Chondrocyte (in vitro differentiated cells): ENCODE results near the gene CRBN. TPM values are rescaled to one million over a fixed set of nuclear protein-coding genes. Genes with fewer than 3 reads are reported as not detected.

Experiments
- DNase-seq: peaks from one replicate; pipeline ENCODE4 v3.0.0; 2021; ENCODE audit warnings: mixed read lengths, low spot score
- H3K27ac Mint-ChIP-seq: one replicate; pipeline ENCODE4 v1.8.0; 2021; ENCODE audit warnings: mild to moderate bottlenecking, moderate library complexity, mixed read lengths; ENCODE audit not compliant: unreplicated experiment
- H3K27me3 Mint-ChIP-seq: 2 replicates; pipeline ENCODE4 v1.8.0; 2021; ENCODE audit warnings: low read depth, mixed read lengths
- H3K36me3 Mint-ChIP-seq: 2 replicates; pipeline ENCODE4 v1.8.0; 2021; ENCODE audit warnings: low read depth, mixed read lengths
- H3K4me1 Mint-ChIP-seq: 2 replicates; pipeline ENCODE4 v1.8.0; 2021; ENCODE audit warnings: low read depth, mild to moderate bottlenecking, mixed read lengths
- H3K4me3 Mint-ChIP-seq: one replicate; pipeline ENCODE4 v1.8.0; 2021; ENCODE audit warnings: mild to moderate bottlenecking, moderate library complexity, mixed read lengths; ENCODE audit not compliant: unreplicated experiment
- H3K9me3 Mint-ChIP-seq: 2 replicates; pipeline ENCODE4 v1.8.0; 2021; ENCODE audit warnings: low read depth, mixed read lengths
- total RNA-seq: library from RNA; stranded (reverse); gene quantifications from 3 replicates; pipeline ENCODE4 v1.2.1, GENCODE V29; 2021
- TF ChIP-seq, protein P1 (sequence below): fragments of 200-600 bp; sonication (generic); IDR thresholded peaks from 2 replicates; pipeline ENCODE4 v1.5.0; 2021; ENCODE audit warnings: antibody characterized with exemption, mild to moderate bottlenecking, moderate library complexity

The CRBN gene
- total RNA-seq, 1 donor from 2014 or later: 28.0 TPM

DNA sequence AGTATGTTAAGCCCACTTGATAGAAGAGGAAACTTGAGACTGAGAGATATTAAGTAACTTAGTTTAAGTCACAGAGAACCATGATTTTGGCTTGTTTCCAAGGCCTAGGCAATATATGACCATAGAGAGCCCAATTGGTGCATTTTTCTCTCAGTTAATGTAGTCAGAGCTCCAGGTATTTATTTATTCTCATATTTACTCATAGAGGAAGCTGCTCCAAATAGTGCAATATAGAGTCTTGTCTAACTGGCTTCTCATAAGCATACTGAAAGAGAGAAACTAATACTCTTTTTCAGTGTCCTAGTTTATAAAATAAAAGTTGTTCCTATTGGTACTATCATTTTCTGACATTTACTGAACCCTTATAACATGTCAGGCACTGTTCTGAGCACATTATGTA lies 37.6 kb downstream of the CRBN start:
- H3K27ac Mint-ChIP-seq: no peak overlapping the region
- H3K4me1 Mint-ChIP-seq: peaks cover 15% of the 10 kb centered on the region
- TF ChIP-seq, protein P1, sequence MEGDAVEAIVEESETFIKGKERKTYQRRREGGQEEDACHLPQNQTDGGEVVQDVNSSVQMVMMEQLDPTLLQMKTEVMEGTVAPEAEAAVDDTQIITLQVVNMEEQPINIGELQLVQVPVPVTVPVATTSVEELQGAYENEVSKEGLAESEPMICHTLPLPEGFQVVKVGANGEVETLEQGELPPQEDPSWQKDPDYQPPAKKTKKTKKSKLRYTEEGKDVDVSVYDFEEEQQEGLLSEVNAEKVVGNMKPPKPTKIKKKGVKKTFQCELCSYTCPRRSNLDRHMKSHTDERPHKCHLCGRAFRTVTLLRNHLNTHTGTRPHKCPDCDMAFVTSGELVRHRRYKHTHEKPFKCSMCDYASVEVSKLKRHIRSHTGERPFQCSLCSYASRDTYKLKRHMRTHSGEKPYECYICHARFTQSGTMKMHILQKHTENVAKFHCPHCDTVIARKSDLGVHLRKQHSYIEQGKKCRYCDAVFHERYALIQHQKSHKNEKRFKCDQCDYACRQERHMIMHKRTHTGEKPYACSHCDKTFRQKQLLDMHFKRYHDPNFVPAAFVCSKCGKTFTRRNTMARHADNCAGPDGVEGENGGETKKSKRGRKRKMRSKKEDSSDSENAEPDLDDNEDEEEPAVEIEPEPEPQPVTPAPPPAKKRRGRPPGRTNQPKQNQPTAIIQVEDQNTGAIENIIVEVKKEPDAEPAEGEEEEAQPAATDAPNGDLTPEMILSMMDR: no peak
- H3K36me3 Mint-ChIP-seq: peaks cover 38% of the 10 kb centered on the region
- no peak overlapping the region for H3K4me3 Mint-ChIP-seq
- no peak for DNase-seq
- no peaks in the 10 kb centered on the region for H3K9me3 Mint-ChIP-seq
- no peaks in the 10 kb centered on the region for H3K27me3 Mint-ChIP-seq

DNA sequence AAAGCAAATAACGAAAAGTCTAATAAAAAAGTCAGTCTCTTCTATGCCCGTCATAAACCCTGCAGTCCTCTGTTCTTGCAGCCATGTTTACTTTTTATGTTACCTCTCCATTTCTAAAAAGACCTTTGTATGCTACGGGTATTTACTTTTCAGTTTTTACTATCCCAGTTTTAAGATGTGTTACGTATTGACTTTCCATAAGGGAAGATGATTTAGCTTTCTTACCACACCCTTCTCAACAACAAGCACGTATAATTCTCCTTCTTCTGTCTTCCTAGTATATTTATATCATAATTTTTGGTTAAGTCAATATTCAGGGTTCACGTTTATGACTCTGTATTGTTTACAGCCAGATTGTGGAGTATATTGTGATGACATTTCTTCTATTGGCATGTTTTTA lies 42.0 kb downstream of the CRBN start:
- Mint-ChIP-seq H3K27me3 (no peaks in the 10 kb centered on the region), H3K4me1 (peaks cover 3% of the 10 kb centered on the region), H3K36me3 (peaks cover 21% of the 10 kb centered on the region), H3K4me3 (no peak overlapping the region), H3K9me3 (no peaks in the 10 kb centered on the region), H3K27ac (no peak overlapping the region)
- TF ChIP-seq, protein P1: no peak
- no peak for DNase-seq

- Mint-ChIP-seq H3K36me3 (peaks cover 14% of the 10 kb centered on the region), H3K4me3 (no peak overlapping the region), H3K9me3 (no peaks in the 10 kb centered on the region), H3K4me1 (peaks cover 3% of the 10 kb centered on the region), H3K27me3 (no peaks in the 10 kb centered on the region), H3K27ac (no peak overlapping the region)
- DNase-seq: no peak
- TF ChIP-seq, protein P1: no peak
Observed at GRCh38 chr3:3134750-3135448, 44.6 kb downstream of the CRBN start.

GRCh38 chr3:3133500-3133899 lies 46.0 kb downstream of the CRBN start:
- Mint-ChIP-seq H3K9me3 (no peaks in the 10 kb centered on the region), H3K4me1 (peaks cover 9% of the 10 kb centered on the region), H3K27me3 (no peaks in the 10 kb centered on the region), H3K4me3 (no peak overlapping the region), H3K36me3 (peaks cover 12% of the 10 kb centered on the region), H3K27ac (no peak overlapping the region)
- TF ChIP-seq, protein P1: no peak
- no peak for DNase-seq

DNA sequence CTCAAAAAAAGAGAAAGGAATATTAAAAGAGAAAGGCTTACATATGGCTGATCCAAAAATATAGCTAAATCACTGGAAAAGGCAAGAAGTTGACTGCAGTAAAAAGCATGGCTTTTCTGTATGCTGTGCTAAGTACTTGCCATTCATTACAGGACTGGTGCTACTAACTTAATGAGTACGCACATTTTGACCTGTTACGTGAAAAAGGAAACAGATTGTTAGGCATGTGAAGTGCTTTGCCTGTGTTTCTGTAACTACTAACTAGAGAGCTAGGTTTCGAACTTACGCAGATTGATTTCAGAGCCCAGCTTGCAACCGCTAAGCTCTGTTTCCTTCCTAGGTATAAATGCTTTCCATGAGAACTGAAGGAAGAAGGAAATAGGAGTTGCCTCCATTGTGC lies 49.9 kb downstream of the CRBN start:
- Mint-ChIP-seq H3K36me3 (peaks cover 6% of the 10 kb centered on the region), H3K4me1 (peaks cover 31% of the 10 kb centered on the region), H3K9me3 (no peaks in the 10 kb centered on the region), H3K27me3 (no peaks in the 10 kb centered on the region), H3K4me3 (no peak overlapping the region), H3K27ac (no peak overlapping the region)
- TF ChIP-seq, protein P1: no peak
- DNase-seq: no peak
